ENCODE data around the gene DENND11.

DNA sequence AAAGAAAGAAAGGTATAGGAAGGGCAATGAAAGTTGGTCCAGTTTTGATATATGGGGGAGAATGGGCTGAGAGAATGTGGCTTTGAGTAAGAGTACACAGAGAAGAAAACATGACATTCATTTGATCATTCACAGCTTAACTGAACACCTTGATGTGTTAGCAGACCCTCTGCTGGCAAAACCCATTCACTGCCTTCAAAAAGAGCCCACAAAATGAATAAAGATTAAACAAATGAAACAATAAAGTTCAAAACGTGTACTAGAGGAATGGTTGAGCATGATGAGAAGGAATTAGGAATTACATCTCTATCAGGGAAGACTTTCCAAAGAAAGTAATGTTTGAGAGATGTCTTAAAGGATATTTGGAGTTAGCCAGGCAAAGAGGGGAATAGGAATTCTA lies 8.3 kb upstream of the DENND11 start:
- TF ChIP-seq, protein P1, sequence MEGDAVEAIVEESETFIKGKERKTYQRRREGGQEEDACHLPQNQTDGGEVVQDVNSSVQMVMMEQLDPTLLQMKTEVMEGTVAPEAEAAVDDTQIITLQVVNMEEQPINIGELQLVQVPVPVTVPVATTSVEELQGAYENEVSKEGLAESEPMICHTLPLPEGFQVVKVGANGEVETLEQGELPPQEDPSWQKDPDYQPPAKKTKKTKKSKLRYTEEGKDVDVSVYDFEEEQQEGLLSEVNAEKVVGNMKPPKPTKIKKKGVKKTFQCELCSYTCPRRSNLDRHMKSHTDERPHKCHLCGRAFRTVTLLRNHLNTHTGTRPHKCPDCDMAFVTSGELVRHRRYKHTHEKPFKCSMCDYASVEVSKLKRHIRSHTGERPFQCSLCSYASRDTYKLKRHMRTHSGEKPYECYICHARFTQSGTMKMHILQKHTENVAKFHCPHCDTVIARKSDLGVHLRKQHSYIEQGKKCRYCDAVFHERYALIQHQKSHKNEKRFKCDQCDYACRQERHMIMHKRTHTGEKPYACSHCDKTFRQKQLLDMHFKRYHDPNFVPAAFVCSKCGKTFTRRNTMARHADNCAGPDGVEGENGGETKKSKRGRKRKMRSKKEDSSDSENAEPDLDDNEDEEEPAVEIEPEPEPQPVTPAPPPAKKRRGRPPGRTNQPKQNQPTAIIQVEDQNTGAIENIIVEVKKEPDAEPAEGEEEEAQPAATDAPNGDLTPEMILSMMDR (IDR thresholded peaks at IDR 0.05 in 4 of 5, conservative IDR thresholded peaks at IDR 0.05 in 1 of 5), result no peak
- TF ChIP-seq POLR2A (IDR thresholded peaks at IDR 0.05), result no peak
